ENCODE measurements around the gene PRKAG2.
"Not testable (repeated sequence)": the region's sequence is repeated elsewhere in the genome, so short reads cannot be mapped to it uniquely, and the experiment has no call there.

Gene PRKAG2

DNA sequence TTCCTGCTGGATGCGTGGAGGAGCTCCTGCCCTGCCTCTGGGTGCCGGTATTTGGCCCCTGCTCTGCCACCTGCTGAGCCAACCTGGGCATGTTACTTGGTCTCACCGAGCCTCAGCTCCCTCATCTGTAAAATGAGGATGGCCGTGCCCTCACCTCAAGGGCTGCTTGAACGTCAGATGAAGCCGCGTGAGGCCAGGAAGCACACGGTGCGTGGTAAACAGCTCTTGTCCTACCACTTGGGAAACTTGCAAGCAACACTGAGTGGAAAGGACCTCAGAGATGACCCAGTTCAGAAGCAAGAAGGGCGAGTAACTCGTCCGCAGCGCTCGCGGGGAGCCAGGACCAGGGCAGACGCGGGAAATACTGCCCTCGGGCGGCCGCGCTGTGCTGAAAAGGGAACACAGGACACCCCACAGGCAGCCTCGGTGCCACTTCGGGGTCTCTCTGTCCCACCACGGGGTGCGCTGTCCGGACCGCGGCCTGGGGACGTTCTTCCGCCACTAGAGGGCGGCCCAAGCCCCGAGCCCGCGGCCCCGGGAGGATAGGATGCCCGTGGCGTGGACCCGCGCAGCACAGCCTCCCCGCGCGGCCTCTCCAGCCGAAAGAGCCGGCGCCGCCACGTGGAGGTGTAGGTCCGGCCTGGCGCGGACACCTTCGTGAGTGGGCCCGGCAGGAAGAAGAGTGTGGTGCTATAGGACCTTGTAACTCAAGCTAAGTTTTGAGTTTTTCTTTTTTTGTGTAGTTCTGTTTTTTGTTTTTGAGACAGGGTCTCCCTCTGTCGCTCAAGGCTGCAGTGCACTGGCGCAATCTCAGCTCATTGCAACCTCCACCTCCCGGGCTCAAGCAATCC lies 94.1 kb downstream of the PRKAG2 start:
- DNase-seq = peak; percentile 81

DNA sequence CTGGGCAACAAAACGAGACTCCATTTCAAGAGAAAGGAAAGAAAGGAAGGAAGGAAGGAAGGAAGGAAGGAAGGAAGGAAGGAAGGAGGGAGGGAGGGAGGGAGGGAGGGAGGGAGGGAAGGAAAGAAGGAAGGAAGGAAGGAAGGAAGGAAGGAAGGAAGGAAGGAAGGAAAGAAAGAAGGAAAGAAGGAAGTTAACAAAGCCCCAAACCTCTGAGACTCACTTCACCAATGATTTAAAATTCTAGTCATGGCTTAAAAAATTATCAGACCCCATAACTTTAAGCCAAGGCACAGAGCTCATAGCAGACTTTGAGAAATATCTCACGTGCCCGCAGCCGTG lies 94.7 kb downstream of the PRKAG2 start:
- not testable (repeated sequence) for DNase-seq

DNA sequence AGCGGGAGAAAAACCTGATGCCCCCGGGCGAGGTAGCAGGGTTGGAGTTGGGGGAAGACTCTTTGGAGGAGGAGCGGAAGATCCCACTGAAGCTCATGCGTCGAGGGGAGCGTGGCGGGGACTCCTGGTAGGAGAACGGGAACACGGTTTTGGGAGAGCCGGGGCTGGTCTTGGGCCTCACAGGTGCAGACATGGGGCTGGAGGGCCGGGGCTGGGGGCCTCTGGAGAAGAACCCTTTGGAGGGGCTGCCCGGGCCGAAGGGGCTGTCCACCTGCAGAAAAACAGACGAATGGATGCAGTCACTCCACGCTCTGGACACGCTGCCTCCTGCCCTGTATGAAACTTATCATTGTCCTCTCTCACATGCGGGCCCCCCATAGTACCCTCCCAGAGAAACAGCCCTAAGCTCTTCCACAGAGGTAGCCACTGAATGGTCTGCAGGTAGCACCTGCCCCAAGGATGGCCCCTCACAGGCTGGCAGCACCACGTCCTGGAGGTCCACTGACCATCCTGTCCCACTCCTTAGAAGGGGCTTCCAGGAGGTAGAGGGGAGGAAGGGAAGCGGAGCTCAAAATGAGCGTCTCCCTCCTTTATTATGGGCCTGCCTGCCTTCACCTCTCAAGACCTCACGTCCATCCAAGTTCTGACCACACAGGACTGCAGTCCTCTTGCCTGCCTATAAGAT lies 95.6 kb downstream of the PRKAG2 start:
- DNase-seq = no peak

DNA sequence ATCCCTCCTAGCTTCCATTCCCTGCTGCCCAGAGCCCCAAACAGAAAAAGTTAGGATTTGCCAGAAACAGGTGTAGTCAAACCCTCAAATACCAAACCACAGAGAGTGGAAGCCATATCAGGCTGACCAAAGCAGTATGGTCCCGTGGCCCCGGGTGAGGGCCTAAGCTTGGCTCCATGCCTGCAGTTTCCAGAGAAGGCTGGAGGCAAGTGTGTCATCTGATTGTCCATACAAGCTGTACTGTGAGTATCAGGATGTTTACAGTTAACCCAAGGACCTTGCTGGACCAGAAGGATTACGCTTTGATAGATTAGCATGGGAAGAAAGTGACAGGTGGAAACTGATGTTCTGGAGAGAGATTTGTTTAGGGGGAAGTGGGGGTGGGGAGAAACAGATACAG lies 96.3 kb downstream of the PRKAG2 start:
- DNase-seq = no peak

DNA sequence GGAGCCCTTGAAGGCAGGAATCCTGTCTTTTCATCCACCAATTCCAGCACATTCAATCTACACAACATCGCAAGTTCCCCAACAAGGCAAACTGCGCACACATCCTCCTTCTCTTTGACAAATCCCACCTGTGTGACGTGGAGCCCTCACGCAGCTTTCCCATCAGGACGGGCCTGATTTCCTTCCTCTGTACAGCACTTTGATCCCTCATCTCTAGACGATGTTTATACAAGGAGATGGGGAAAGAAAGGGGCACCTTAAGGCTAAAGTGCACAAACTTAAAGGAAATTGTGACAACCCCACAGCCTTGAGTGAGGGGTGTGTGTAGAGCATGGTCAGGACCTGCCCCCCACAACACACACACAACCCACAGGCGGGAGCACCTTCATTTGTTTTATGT lies 97.2 kb downstream of the PRKAG2 start:
- no peak for DNase-seq

DNA sequence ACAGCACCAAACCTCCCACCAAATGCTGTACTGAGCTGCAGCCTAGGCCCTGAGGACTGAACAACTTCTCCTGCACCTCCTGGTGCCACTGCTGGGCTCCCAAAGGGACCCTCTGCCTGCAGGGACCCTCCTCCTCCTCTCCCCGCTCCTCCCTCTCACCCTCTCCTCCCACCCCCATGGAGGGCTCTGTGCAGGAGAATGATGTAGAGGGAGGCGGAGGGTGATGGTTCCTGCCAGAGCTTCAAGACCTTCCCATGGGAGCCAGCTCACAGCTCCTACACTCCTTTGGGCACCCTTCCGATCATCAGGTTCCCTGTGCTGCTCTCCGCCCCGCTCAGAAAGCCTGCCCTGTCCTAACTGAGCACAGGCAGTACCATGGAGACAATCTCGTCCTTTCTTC lies 97.7 kb downstream of the PRKAG2 start:
- no peak for DNase-seq

DNA sequence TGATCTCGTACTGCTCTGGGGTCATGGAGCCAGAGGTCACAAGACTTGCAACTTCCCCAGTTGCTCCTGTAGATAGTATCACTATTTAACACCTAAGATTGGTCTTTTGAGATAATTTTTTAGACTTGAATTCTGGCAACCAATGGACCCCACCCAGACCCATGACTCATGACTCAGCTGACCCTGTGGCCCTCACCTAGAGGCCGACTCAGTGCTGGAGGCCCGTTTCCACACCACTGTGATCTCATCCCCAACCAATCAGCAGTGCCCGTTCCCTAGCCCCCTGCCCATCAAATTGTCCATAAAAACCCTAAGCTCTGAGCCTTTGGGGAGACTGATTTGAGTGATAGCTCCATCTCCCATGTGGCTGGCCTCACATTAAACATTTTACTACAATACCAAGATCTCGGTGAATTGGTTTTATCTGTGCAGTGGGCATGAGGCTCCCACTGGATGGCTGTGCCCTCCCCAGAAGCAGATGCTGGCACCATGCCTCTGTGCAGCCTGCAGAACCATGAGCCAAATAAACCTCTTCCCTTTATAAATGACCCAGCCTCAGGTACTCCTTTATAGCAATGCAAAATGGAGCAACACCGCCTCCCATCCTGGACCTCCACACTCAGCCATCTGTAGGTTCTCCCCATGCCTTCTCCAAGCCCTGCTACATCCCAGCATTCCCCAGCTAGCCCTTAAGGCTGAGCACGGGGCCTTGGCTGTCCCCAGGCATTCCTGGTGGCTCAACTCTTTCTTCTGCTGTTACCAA lies 98.8 kb downstream of the PRKAG2 start:
- no peak for DNase-seq

DNA sequence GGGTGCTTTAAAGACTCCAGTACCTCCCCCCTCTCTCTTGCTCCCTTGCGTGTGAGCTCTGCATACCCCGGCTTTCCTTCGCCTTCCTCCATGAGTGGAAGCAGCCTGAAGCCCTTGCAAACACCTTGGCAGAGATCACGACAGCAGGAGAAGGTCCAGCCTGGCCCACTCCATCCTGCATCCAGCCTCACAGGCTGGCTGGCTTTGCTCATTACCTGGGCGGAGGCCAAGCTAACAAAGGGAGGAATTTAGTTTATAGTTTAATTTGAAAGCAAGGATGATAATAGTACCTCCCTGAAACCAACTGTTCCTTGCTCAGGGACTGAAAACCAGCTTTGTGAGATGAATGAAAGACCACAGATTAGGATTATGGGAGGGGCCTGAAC lies 99.4 kb downstream of the PRKAG2 start:
- no peak for DNase-seq

DNA sequence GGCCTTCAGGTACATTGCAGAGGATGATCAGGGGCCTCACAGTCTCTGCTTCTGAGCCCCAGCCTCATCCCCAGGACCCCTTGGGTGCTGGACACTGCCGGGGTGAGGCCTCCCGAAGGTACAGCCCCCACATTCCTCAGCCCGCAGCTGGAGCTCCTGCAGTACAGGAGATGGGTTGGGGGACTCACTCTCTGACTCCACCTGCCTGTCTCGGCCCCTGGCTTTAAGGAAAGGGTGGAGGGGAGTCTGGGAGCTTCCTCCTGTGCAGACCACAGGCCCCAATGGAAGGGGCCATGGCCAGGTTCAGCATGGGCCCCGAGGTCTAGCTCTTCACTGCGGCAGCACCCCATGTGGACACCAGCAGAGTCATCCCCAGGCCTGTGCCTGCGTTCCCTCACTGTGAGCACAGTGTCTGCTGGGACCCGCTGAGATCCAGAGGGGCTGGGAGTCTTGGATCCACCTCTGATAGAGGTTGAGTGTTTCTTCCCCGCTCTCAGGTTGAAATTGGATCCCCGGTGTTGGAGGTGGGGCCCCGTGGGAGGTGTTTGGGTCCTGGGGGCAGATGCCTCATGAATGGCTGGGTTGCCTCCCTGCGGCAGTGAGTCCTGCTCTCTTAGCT lies 99.9 kb downstream of the PRKAG2 start:
- no peak for DNase-seq

DNA sequence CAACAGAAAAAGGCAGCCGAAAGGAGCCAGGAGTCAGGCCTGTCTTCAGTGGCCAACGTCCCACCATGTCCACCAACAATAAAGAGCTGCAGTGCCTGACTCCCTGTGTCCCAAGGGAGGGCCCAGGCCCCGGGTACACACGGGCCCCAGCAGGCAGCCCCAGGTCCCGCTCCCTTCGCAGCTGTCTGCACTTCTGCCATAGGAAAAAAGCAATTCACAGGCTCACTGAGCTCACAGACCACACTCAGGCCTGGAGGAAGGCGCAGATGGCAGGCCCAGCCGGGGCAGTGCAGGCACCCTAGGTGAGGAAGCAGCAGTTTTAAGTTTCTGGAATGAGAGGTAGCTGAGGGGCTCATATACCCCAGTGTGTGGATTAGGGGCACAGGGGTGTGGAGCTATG lies 100.5 kb downstream of the PRKAG2 start:
- DNase-seq = no peak

DNA sequence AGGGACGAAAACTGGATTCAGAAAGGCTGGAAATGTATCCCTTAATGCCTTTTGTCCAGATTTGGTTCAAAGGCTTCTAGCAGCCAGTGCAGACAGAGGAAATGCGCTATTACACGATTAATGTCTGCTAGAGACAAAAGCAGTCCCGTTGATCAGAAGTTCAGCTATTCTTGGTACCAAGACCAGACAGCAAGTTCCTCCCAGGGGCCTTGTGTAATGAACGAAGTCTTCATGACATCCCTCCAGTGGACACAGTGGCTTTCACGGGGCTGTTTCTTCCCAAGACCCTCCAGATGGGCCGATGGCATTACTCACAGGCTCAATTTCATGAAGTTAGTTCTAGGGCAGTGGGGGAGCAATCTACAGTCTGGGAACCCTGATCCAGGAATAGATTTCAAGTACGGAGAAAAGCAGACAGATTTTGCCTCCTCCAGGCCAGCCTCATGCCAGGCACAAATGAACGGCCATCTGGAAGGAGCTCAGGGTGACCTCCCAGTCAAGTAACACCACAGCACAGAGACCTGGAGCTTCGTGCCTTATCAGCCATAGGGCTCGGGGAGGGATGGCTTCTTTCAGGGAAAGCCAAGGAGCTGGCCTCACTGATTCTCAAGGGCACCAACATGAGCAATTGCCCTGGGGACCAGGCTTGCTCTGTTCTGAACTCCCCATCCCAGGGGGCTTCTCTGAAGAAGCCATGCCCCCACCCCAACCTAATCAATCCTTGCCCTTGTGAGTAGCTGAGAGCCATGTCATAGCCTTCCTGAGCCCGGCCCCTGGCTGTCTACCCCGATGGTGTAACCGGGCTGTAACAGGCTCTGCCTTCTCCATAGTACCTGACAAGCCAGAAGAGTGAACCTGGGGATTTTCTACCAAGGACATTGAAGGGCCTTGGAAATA lies 101.1 kb downstream of the PRKAG2 start:
- no peak for DNase-seq

DNA sequence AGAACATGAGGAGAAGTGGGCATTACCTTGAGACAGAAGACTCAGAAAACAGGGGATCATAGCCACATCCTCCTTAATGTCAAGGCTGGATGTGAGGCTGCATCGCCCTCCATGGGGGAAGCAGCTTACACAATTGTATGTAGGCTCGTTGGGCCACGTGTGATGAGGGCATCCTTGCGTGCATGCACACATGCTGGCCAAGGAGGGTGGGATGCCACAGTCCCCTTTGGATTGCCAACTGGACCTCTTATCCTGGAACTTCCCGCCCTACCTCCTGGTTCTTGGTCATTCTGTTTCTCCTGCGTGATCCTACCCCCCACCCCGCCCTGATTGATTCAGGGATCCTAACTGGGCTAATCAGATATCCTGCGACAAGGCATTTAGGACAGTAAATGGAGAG lies 102.0 kb downstream of the PRKAG2 start:
- no peak for DNase-seq

DNA sequence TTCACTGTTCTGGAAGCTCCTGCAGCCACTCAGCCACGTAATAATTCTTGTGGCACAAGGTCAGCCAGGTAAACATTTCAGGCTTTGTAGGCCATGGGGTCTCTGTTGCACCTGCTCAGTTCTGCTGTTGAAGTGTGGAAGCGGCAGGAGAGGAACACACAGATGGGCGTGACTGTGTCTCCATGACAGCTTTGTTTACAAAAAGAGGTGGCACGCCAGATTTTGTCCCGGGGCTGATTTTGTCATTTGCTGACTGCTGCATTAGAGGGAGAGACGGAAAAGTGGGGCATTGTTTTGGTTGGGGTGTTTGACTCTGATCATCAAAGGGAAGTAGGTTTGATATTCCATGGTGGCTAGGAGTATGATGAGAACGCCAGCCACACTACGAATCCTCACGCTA lies 103.1 kb downstream of the PRKAG2 start:
- DNase-seq = no peak

DNA sequence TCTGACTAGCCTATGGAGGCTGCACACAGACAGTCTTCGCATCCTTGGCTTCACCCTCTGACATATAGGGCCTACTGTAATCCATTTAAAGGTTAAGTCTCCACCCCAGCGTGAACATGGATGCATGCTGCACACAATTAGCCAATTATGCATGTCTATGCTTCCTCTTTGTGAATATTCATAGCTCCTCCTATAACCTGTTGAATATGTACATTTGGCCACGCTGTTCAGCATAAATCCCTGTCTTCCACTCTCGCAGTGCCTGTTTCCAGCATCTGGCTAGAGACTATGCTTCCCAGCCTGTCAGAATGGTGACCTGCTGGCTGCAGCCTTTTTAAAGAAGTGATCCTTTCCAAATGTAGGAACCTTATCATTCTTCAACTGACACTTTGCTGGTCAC lies 106.7 kb downstream of the PRKAG2 start:
- DNase-seq = no peak

DNA sequence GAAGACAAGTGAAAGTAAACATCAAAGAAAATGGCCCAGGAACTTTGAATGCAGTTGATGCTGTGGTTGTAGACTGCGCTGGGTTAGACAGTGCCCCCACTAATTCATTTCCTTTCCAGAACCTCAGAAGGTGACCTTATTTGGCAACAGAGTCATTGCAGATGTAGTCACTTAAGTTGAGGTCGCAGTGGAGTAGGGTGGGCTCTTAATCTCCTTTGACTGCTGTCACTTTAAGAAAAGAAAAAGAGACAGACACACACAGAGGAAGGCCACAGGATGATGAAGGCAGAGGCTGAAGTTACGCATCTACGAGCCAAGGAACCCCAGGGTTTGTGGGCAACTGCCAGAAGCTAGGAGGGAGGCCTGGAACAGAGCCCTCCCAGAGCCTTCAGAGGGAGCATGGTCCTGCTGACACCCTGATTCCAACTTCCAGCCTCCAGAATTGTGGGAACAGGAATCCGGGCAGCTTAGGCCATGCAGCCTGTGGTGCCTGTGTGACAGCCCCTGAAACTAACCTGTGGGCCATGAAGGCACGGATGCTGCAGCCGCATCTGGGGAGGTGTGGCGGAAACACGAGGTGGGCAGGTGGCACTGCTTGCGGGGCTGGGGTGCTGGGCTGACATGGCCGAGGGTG lies 107.6 kb downstream of the PRKAG2 start:
- DNase-seq = no peak

DNA sequence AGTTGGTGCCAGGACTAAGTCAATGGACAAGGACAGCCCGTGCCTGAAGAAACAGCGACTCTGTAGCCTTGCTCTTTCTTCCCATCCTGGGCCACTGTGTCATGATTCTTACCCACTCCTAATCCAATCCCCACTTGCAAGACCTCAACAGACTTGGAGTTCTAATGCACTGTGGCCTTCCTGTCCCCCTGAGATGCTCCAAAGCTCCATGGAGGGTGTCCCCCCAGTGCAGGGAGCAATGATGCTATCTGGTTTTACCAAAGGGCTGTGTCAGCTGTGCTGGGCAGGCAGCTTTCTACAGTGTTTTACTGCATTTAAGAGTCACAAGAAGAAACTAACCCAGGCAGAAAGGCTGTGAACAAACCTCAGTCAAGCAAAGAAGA lies 108.1 kb downstream of the PRKAG2 start:
- no peak for DNase-seq

DNA sequence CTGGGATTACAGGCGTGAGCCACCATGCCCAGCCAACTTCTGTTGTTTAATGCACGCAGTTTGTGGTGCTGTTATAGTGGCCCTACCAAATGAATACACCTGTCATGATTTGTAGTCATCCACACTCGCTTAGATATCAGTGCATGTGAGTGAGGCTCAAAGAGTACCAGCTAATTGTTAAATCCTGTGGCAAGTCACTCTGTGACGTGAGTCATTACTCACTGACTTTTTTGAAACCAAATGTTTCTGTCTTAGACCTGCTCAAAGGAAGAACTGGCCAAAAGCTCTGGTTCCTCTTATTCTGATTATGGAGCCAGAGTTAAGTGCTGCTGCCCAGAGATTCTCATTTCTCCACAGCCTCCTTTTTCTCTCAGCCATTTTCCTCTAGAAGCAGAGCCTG lies 109.4 kb downstream of the PRKAG2 start:
- DNase-seq = no peak

DNA sequence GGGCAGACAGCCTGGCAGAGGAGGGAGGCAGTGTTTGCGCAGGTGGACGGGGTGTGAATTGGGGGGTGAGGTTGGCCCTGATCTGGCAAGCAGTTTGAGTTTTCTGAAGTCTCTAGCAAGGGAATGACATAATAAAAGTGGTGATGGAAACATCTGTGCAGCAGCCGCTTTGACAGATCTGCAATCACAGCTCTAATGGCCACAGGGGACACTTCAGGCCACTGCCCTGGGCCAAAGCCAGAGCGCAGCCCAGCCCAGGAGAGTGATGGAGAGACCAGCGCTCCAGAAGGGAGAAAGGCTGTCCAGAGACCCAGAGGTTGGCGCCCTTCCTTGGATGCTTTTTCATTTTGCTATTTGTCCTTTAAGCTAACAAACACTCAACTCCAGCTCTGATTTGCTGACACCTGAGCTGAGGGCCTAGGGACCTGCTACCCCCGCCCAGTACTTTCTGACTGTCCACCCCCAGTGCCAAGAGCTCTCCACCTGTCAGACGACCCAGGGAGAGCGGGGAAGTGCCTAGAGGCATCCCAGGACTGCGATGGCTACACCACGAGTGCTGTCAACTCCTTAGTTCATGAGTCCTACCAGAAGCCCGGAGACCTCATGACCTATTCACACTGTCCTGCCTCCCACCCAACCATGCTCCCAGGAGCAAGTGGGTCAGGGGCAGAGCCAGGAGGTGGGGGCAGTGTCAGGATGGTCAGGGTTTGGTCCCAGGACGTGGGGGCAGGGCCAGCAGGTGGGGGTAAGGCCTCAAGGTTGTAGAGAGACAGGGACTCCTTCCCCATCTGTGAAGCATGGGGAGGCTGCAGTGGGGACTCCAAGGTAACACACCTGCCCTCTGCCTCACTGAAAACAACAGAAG lies 112.6 kb downstream of the PRKAG2 start:
- DNase-seq = no peak

DNA sequence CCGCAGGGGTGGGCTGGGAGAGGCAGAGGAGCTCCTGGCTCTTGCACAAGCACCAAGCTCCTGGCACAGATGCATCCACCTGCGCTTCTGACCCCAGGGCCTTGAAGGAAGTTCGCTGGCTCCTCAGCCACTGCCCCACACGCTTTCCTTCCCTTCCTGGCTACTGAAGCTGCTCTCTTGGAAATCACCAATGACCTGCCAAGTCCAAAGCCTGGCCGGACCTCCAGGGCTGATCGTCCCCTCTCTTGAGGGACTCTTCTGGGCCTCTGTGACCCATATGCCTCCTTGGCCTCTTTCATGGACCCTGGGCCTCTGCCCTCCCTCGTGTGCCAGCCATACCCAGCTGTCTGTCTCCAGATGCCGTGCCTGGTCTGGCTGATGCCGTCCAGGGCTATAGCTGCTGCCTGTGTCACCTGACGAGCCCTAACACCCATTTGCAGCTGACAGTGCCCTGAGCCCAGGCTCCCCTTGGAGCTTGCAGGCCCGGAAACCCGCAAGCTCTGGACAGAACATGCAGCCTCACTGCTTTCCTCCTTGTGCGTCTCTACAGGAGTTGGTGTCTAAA lies 113.4 kb downstream of the PRKAG2 start:
- DNase-seq = no peak

DNA sequence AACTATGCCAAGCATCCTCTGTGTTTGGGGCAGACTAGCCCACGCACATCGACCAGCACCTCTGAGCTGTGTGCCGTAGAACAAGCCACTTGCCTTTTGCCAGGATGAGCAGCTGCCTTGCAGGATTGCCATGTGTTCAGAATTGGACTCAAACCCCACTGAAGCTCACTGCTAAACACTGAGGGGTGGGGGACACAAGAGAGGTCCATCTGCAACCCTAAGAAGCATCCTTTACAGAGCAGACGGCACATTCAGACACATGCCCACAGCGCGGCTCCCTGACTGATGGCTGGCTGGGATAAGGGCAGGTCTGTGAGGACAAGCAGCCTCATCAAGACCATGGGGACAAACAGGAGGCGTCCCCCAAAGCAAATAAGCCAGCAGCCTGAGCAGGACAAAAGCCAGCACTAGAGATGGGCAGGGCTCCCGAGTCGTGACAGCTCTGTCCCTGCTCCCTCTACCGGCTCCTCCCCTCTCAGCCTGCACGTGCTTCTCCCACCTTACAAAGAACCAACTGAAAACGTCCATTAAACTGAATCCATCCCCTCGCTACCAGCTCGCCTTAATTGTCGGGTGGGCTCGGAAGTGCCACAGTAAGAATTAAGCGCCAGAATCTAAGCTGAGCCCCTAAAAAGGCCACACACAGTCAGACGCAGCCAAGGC lies 114.2 kb downstream of the PRKAG2 start:
- DNase-seq = no peak
